ENCODE data around the gene AWAT2.

AWAT2 gene

DNA sequence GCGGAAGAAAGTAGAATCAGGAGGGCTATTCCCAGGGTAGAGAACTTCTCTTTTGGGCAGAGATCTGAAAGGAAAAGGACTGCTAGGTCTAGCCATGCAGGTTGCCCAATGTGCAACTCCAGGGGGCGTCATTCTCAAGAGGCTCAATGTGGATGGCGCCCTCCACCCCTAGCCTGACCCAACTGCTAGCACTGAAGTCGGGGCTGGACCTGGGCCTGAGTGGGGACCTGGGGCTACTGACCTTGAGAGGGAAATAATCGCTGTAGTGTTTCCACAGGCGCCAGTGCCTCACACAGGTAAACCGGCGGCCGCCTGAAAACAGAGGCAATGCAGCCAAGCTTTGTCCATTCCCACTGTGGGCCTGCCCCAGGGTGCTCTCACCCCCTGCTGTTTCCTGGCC is 6.1 kb downstream of the AWAT2 start:
- H3K27me3 ChIP-seq (ENCODE audit: low read length): no peaks in the 10 kb centered on the region
- H3K79me2 ChIP-seq (ENCODE audit: insufficient read depth, low read length): no peaks in the 10 kb centered on the region
- no peak overlapping the region for H3K9ac ChIP-seq (ENCODE audit: low read length)
- no peaks in the 10 kb centered on the region for H3K9me2 ChIP-seq (replicated peaks; ENCODE audit: insufficient read depth, low read length)
- TF ChIP-seq EZH2phosphoT487 (conservative IDR thresholded peaks at IDR 0.05; ENCODE audit: low read length): no peak
- TF ChIP-seq, protein P1, sequence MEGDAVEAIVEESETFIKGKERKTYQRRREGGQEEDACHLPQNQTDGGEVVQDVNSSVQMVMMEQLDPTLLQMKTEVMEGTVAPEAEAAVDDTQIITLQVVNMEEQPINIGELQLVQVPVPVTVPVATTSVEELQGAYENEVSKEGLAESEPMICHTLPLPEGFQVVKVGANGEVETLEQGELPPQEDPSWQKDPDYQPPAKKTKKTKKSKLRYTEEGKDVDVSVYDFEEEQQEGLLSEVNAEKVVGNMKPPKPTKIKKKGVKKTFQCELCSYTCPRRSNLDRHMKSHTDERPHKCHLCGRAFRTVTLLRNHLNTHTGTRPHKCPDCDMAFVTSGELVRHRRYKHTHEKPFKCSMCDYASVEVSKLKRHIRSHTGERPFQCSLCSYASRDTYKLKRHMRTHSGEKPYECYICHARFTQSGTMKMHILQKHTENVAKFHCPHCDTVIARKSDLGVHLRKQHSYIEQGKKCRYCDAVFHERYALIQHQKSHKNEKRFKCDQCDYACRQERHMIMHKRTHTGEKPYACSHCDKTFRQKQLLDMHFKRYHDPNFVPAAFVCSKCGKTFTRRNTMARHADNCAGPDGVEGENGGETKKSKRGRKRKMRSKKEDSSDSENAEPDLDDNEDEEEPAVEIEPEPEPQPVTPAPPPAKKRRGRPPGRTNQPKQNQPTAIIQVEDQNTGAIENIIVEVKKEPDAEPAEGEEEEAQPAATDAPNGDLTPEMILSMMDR (IDR thresholded peaks at IDR 0.05; ENCODE audit: insufficient read depth, low read length, poor library complexity, severe bottlenecking): no peak
- H3K4me2 ChIP-seq (ENCODE audit: low read depth, low read length, poor library complexity, severe bottlenecking): no peak overlapping the region
- H2AFZ ChIP-seq (ENCODE audit: low read depth, low read length, severe bottlenecking): no peak overlapping the region
- no peaks in the 10 kb centered on the region for H4K20me1 ChIP-seq (ENCODE audit: low read depth, low read length)
- no peak overlapping the region for H3K27ac ChIP-seq (ENCODE audit: low read depth, low read length)
- no peak overlapping the region for H3K4me3 ChIP-seq (ENCODE audit: insufficient read depth, low read length, poor library complexity, severe bottlenecking)
- no peaks in the 10 kb centered on the region for H3K36me3 ChIP-seq (ENCODE audit: low read length)
- no peaks in the 10 kb centered on the region for H3K9me3 ChIP-seq (ENCODE audit: insufficient read depth, low read length)
- H3F3A ChIP-seq (ENCODE audit: insufficient read depth): no peaks in the 10 kb centered on the region

DNA sequence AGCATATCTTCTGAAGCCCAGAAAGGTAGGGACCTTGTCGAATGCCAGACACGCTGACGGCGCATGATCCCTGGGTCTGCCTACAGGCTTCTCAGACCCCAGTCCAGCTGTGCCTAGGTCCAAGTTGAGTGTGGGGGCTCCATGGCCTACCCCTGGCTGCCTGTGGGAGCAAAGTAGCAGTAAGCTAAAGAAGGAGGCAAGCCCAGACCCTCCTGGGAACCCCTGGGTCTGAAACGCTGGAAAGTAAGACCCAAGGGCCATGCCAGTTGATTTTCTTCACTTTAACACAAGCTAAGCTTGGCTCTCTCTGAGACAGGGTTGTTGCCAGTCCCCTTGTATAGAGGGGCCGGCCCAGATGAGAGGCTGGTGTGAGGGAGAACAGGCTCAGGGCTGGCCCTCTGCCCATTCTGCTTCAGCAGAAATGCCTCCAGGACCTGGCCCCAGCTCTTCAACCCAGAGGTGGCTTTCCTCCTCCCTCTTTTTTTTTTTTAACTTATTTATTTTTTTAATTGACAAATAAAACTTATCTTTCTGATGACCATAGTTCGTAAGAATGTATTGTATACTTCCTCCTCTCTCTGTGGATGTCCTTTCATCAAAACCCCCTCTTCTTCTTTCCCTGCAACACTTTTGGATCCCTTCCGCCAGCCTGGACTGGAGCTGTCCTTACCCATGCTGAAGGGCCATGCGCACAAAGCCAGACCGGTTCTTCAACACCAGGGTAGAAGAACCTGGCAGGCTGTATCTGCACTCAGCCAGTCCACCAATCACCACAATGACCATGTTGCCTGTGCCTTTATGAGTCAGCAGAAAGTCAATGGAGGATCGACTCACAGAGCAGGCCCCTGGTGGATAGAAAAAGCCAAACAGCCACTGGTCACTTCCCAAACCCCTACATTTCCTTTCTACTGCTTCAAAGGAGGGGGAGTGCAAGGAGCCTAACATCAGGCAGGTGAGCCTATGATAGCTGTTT is 7.1 kb downstream of the AWAT2 start:
- no peak overlapping the region for H2AFZ ChIP-seq (ENCODE audit: low read depth, low read length, severe bottlenecking)
- no peaks in the 10 kb centered on the region for H3K36me3 ChIP-seq (ENCODE audit: low read length)
- H4K20me1 ChIP-seq (ENCODE audit: low read depth, low read length): no peaks in the 10 kb centered on the region
- H3K9ac ChIP-seq (ENCODE audit: low read length): no peak overlapping the region
- H3F3A ChIP-seq (ENCODE audit: insufficient read depth): no peaks in the 10 kb centered on the region
- TF ChIP-seq, protein P1 (IDR thresholded peaks at IDR 0.05; ENCODE audit: insufficient read depth, low read length, poor library complexity, severe bottlenecking): no peak
- TF ChIP-seq EZH2phosphoT487 (conservative IDR thresholded peaks at IDR 0.05; ENCODE audit: low read length): no peak
- H3K9me2 ChIP-seq (replicated peaks; ENCODE audit: insufficient read depth, low read length): no peaks in the 10 kb centered on the region
- no peaks in the 10 kb centered on the region for H3K9me3 ChIP-seq (ENCODE audit: insufficient read depth, low read length)
- H3K27ac ChIP-seq (ENCODE audit: low read depth, low read length): no peak overlapping the region
- H3K4me2 ChIP-seq (ENCODE audit: low read depth, low read length, poor library complexity, severe bottlenecking): no peak overlapping the region
- no peak overlapping the region for H3K4me3 ChIP-seq (ENCODE audit: insufficient read depth, low read length, poor library complexity, severe bottlenecking)
- H3K27me3 ChIP-seq (ENCODE audit: low read length): no peaks in the 10 kb centered on the region
- no peaks in the 10 kb centered on the region for H3K79me2 ChIP-seq (ENCODE audit: insufficient read depth, low read length)

DNA sequence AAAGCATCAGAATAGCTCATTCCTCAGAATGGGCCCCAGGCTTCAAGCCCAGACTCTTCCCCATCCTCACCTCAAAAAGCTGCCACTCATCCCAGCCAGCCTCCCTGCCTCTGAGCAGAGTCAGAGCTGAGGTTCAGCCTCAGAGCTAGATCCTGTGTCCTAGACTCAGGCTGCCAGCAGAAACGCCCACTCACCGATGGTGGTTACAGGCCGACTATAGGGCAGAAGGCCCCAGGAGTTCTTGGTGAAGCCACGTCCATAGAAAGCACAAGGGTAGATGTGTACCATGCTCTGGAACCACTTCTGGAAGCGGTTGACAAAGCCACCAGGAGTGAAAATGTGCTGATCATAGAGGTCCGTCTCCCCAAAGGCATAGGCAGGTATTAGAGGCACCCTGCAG is 7.7 kb downstream of the AWAT2 start:
- no peaks in the 10 kb centered on the region for H3K9me3 ChIP-seq (ENCODE audit: insufficient read depth, low read length)
- no peak for TF ChIP-seq EZH2phosphoT487 (conservative IDR thresholded peaks at IDR 0.05; ENCODE audit: low read length)
- TF ChIP-seq, protein P1 (IDR thresholded peaks at IDR 0.05; ENCODE audit: insufficient read depth, low read length, poor library complexity, severe bottlenecking): no peak
- H4K20me1 ChIP-seq (ENCODE audit: low read depth, low read length): no peaks in the 10 kb centered on the region
- H3K4me3 ChIP-seq (ENCODE audit: insufficient read depth, low read length, poor library complexity, severe bottlenecking): no peak overlapping the region
- no peak overlapping the region for H3K9ac ChIP-seq (ENCODE audit: low read length)
- no peaks in the 10 kb centered on the region for H3K36me3 ChIP-seq (ENCODE audit: low read length)
- H3F3A ChIP-seq (ENCODE audit: insufficient read depth): no peaks in the 10 kb centered on the region
- H3K27me3 ChIP-seq (ENCODE audit: low read length): no peaks in the 10 kb centered on the region
- no peak overlapping the region for H3K4me2 ChIP-seq (ENCODE audit: low read depth, low read length, poor library complexity, severe bottlenecking)
- no peaks in the 10 kb centered on the region for H3K79me2 ChIP-seq (ENCODE audit: insufficient read depth, low read length)
- no peaks in the 10 kb centered on the region for H3K9me2 ChIP-seq (replicated peaks; ENCODE audit: insufficient read depth, low read length)
- H2AFZ ChIP-seq (ENCODE audit: low read depth, low read length, severe bottlenecking): no peak overlapping the region
- H3K27ac ChIP-seq (ENCODE audit: low read depth, low read length): no peak overlapping the region
